GM18526 (cell line): ENCODE data around the gene ANO10.

Experiments
- POLR2A ChIP-seq: IDR thresholded peaks from 3 replicates; pipeline ENCODE4 v1.6.1; 2011; ENCODE audit not compliant: insufficient read length; ENCODE audit errors: extremely low read depth

ANO10 gene

DNA sequence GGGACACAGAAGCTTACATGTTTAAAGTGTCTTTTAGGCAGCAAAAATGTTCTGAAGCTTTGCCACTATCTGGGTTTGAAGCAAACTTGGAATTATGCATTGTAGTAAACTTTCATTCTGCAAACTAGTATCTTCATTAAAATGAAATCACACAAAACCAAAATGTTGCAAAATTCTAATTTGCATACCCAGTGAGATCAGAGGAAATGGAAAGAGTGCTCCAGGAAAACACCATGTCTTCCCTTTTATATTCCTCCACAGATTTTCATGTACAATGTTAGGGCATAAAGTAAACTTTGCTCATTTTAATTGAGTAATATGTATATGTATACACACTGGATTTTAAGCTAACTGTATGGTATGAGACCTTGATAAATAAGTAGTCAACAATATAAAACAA is 23.9 kb downstream of the ANO10 start:
- no peak for TF ChIP-seq POLR2A

DNA sequence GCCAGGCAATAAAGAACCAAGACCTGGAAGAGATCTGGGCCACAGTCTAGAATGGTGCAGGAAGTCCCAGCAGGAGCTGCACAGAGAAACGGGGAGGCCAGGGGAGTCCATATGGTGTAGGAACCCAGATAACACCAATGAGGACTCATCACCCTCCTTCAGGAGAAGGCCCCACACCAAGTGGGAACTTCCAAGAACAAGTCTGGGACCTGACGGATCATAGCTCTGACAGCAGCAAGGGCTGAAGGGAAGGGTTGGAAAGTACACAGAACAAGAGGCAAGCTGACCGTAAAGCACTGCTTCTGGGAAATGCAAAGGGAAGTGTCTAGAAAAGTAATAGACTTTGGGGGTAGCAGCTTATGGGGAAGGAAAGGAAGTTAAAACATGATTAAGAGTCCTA is 34.5 kb downstream of the ANO10 start:
- no peak for TF ChIP-seq POLR2A

- no peak for TF ChIP-seq POLR2A
Measured at GRCh38 chr3:43584043-43584826, 37.6 kb downstream of the ANO10 start.

- TF ChIP-seq POLR2A = no peak
Measured at GRCh38 chr3:43583481-43583880, 38.3 kb downstream of the ANO10 start.

- no peak for TF ChIP-seq POLR2A
Measured at GRCh38 chr3:43582866-43583265, 38.9 kb downstream of the ANO10 start.

- no peak for TF ChIP-seq POLR2A
Measured at GRCh38 chr3:43581343-43581742, 40.5 kb downstream of the ANO10 start.

GRCh38 chr3:43580181-43580580 is 41.6 kb downstream of the ANO10 start:
- TF ChIP-seq POLR2A = no peak

GRCh38 chr3:43573576-43573975 is 48.2 kb downstream of the ANO10 start:
- TF ChIP-seq POLR2A = no peak

GRCh38 chr3:43559961-43560360 is 61.9 kb downstream of the ANO10 start:
- no peak for TF ChIP-seq POLR2A

DNA sequence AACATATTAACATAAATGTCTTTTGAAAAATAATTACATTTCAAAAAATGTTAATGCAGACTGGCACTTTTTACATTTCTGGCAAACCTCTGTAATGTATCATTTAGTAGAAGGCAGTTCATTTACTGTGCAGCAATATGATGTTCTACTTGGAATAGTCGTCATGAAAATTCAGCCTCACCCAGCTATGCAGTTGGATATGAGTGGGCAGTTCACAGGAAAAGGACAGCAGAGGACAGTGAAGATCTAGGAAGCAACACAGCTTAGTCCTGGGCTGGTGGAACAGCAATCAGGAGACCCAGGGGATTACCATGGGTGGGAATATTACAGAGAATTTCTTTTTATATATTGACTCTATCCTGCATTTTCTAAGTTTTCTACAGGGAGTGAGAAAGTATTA is 63.6 kb downstream of the ANO10 start:
- no peak for TF ChIP-seq POLR2A

DNA sequence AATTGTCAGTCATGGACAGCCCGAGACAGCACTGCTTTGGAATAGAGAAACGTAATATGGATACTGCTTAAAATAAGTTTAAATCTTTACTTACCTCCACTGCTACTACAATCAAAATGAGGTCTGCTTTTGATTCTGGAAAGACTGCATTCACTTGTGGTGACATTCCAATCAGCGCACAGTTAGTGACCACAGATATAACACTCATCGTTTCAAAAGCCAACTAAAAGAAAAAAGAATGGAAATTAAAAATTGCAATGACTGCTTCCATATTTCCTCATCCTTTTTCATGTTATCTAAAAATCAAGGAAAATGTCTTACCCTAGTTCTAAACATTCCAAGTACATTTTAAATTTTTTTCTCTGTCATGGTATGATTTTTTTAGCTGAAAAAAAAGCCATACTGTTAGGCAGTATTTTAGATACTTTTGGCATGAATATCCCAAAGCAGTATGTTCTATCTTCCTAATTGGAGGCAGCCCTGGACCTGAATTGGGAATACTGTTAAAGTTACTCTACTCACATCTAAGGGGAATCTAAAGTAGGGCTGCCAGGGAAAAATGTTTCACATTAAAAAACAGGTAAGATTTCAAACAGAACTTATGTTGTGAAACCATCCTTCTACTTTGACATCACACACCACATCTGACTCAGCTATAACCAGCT is 72.1 kb downstream of the ANO10 start:
- no peak for TF ChIP-seq POLR2A

GRCh38 chr3:43542328-43543043 is 79.3 kb downstream of the ANO10 start:
- TF ChIP-seq POLR2A = no peak

DNA sequence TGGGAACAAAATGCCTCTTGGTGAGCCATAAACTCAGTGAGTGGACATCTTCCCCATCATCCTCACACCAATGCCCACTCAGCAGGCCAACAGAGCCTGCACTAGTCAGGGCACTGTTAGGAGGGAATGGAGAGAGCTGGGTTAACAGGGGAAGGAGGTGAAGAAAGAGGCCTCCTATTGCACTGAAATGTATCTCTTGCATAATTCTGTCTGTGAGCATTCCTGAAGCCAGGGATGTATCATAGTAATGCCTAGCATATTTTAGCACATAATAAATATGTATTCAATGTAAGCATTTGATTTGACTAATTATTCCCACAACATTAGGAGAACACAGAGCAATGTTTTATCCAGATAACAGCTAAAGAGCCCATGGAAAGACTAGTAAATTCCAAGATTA is 81.2 kb downstream of the ANO10 start:
- no peak for TF ChIP-seq POLR2A

DNA sequence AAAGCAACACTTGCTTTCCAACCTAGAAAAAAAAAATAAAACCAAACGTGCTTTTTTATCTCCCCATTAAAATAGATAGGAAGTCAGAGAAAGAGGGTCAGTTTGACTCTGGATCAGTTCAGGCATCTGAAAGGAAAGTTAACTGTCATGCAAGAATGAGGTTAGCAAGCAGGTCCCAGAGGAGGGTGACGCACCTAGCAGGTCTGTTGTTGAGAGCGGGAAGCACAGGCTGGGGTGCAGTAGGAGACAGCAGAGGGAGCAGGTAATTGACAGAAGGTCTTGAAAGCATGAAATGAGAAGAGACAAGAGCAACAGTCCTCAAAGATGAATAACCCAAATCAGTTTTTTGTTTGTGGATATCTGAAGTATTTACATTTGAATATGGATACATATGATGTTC is 82.5 kb downstream of the ANO10 start:
- no peak for TF ChIP-seq POLR2A

DNA sequence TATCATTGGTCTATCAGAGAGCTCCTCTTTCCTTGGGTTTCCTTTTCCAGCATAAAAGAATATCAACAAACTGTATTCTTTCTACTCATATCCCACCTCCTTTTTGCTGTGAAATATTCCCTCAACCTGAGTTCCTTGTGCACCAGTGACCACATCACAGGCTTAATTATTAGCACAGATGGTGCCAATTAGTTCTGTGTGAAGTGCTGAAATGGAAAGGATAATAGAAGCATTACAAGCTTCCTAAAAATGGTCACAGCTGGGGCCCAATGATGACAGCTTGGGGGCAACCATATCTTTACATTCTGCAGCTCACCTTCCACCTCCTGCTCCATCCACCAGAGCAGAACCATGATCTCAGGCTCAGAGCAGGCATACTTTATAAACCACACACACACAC is 84.6 kb downstream of the ANO10 start:
- no peak for TF ChIP-seq POLR2A

- TF ChIP-seq POLR2A = no peak
Measured at GRCh38 chr3:43534675-43535074, 87.1 kb downstream of the ANO10 start.
